Lower leg skin (tissue), 4 donors: ENCODE results near the gene FGFR2. TPM values are rescaled to one million over a fixed set of nuclear protein-coding genes. Genes with fewer than 3 reads are reported as not detected.

ENCODE experiments used
- DNase-seq, 2 donors: peaks; one replicate each; pipeline ENCODE4 v3.0.0-alpha.2; 2019; ENCODE audit warnings: low spot score in 2 of 2
- H3K4me3 ChIP-seq: fragments of 200-600 bp; sonication (generic); 2 replicates; pipeline ENCODE4 v1.5.1; 2017; ENCODE audit warnings: mild to moderate bottlenecking, low read depth; ENCODE audit not compliant: poor library complexity, severe bottlenecking
- POLR2A ChIP-seq, 2 donors: fragments of 450-650 bp; IDR thresholded peaks; one replicate each; pipeline ENCODE4 v1.6.1; 2016 to 2017; ENCODE audit warnings: antibody characterized with exemption in 2 of 2, mild to moderate bottlenecking in 1 of 2, moderate library complexity in 1 of 2
- WGBS, 2 donors: methylation state at CpG; one replicate each; pipeline ENCODE4 v1.1.5; 2018; 5-methylcytosine and 5-hydroxymethylcytosine counted together
- intact Hi-C: fragments of 100-400 bp; cut with DNase I; formaldehyde crosslinking; loops from one replicate; pipeline ENCODE4 v1.15.0; 2023; ENCODE audit warnings: low total_unique reads
- total RNA-seq, 4 donors: library from RNA; depleted of rRNA; stranded (reverse); fragments of >200 nt; gene quantifications; one replicate each; pipeline ENCODE4 v1.1.0, GENCODE V29; 2016
- TF ChIP-seq, protein P1 (sequence below), 3 donors: fragments of 450-650 bp; IDR thresholded peaks; one replicate each; pipeline ENCODE4 v1.5.1; 2016; ENCODE audit warnings: antibody characterized with exemption in 3 of 3, mild to moderate bottlenecking in 3 of 3, moderate library complexity in 2 of 3

Gene FGFR2
- total RNA-seq, 4 donors from 2014 or later = 123 to 179 (median 148) TPM

DNA sequence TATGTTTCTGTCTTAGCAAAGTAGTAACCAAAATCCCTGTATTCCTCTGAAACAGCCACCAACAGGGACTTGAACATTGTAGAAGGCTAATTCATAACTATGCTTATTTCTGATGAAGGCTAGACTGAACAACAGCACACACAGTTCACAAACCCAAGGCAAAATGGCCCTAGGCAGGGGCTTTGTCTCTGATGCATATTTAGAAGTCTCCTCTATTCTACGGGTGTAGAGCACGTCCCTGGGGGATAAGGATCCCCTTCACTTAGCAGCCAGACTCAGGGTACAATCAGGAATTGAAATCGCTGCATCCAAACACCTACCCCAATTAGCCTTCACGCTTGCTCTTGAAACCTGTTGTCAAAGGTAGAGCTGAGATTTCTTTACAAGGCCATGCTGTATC, 45.5 kb downstream of the FGFR2 start:
- peak in 1 of 2 donors; percentile 15 for DNase-seq
- intact Hi-C loops = no loop called here
- WGBS, 2 donors = 65 to 81% methylated on average over 4 of the region's 4 CpGs
- TF ChIP-seq, protein P1, sequence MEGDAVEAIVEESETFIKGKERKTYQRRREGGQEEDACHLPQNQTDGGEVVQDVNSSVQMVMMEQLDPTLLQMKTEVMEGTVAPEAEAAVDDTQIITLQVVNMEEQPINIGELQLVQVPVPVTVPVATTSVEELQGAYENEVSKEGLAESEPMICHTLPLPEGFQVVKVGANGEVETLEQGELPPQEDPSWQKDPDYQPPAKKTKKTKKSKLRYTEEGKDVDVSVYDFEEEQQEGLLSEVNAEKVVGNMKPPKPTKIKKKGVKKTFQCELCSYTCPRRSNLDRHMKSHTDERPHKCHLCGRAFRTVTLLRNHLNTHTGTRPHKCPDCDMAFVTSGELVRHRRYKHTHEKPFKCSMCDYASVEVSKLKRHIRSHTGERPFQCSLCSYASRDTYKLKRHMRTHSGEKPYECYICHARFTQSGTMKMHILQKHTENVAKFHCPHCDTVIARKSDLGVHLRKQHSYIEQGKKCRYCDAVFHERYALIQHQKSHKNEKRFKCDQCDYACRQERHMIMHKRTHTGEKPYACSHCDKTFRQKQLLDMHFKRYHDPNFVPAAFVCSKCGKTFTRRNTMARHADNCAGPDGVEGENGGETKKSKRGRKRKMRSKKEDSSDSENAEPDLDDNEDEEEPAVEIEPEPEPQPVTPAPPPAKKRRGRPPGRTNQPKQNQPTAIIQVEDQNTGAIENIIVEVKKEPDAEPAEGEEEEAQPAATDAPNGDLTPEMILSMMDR (IDR thresholded peaks at IDR 0.05) = no peak
- no peak for TF ChIP-seq POLR2A (IDR thresholded peaks at IDR 0.05)
- no peak overlapping the region for H3K4me3 ChIP-seq

DNA sequence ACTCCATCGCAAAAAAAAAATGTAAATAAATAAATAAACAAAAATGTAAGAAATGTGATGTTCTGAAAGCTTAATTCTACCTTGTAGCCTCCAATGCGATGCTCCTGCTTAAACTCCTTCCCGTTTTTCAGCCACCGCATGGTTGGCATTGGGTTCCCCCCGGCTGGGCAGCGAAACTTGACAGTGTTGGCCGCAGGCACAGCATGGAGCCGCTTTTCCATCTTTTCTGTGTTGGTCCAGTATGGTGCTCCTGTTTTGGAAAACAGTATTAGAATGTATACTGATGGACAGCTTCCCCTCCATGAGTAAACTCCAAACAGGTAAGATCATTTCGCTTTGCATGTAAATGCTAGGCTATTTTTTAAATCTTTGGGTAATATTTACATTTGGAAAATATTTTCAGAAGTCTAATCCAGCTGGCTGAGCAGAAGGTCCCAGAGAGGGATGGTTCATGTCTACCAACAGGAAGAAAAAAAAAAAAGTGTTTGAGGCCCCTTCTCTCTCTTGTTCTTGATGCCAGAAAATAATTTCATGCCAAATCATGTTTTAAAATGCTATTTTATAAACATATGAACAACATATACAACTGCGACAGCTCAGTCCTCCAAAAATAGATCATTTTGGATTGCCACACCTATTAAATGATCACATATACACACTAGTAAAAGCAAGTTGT, 46.9 kb downstream of the FGFR2 start:
- H3K4me3 ChIP-seq = no peak overlapping the region
- no peak for TF ChIP-seq POLR2A (IDR thresholded peaks at IDR 0.05)
- TF ChIP-seq, protein P1 (IDR thresholded peaks at IDR 0.05) = no peak
- 91 to 94% methylated on average over 10 of the region's 10 CpGs for whole genome bisulfite sequencing, 2 donors
- intact Hi-C loops = no loop called here
- DNase-seq = peak in 1 of 2 donors; percentile 66

DNA sequence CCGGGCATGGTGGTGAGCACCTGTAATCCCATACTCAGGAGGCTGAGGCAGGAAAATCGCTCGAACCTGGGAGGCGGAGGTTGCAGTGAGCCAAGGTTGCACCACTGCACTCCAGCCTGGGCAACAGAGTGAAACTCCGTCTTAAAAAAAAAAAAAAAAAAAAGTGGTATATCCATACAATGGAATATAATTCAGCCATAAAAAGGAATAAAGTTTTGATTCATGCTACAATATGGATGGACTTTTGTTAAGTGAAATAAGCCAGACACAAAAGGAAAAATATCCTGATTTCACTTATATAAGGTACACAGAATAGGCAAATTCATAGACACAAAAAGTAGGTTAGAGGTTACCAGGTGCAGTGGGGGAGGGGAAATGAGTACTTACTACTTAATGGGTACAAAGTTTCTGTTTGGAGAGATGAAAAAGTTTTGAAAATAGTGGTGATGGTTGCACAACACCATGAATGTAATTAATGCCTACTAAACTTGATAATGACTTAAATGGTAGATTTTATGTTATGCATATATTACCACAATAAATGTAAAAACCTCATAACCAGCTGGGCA, 53.9 kb downstream of the FGFR2 start:
- DNase-seq = no peak
- 94 to 96% methylated on average over 5 of the region's 5 CpGs for WGBS, 2 donors
- H3K4me3 ChIP-seq = no peak overlapping the region
- TF ChIP-seq POLR2A (IDR thresholded peaks at IDR 0.05) = no peak
- TF ChIP-seq, protein P1 (IDR thresholded peaks at IDR 0.05) = no peak
- intact Hi-C loops = no loop called here

DNA sequence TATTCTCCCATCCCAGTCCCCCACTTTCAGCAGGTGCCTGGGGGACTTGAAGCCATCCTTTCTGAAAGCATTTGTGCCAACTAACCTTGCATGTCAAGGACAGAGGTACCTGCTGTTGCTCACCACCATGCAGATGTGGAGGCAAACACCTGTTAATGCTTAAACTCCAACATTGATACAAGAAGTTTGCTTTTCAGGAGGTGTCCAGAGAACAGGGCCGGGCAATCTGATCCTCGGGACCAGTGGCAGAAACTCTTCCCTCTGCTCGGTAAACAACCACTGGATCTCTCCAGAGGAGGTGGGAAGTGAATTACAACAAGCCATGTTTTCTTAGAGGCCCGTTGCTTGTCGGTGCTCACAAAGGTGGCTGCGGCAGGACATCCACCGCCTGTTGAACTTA, 54.7 kb downstream of the FGFR2 start:
- WGBS, 2 donors = 89 to 92% methylated on average over 7 of the region's 7 CpGs
- TF ChIP-seq, protein P1 (IDR thresholded peaks at IDR 0.05) = no peak
- no peak for TF ChIP-seq POLR2A (IDR thresholded peaks at IDR 0.05)
- no peak overlapping the region for H3K4me3 ChIP-seq
- DNase-seq = no peak
- intact Hi-C loops = no loop called here

DNA sequence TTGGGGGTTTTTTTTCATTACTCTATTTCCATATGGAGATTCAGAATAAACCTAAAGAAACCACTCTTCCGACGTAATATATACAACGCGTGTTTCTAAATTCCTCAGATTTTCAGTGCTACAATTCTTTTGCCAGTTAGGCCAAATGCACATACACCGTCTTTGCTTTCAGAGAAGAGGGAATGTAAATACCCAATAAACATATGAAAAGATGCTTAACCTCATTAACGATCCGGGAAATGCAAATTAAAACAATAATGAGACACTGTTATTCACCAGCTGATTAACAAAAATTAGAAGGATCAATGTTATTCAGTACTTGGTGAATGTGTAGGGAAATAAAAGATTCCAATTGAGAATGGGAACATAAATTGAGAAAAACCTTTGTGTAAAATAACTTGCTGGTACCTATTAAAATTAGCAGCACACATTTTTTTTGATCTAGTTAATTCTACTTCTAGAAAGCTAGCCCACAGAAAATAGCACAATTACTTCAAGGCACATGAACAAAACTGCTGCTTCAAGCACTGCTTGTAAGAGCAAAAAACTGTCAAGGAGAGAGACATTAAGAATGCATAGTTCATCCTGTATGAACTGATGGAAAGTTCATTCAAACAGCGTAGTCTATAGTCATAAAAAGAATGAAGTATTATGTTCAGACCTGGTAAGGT, 56.7 kb downstream of the FGFR2 start:
- WGBS, 2 donors = 70 to 72% methylated on average over 8 of the region's 8 CpGs
- H3K4me3 ChIP-seq = no peak overlapping the region
- DNase-seq = no peak
- intact Hi-C loops = no loop called here
- TF ChIP-seq POLR2A (IDR thresholded peaks at IDR 0.05) = no peak
- TF ChIP-seq, protein P1 (IDR thresholded peaks at IDR 0.05) = no peak
